Kidney (tissue), 14 donors: ENCODE data around the gene ESD. TPM values are rescaled to one million over a fixed set of nuclear protein-coding genes. Genes with fewer than 3 reads are reported as not detected.

Experiments
- DNase-seq, 5 donors: peaks; one replicate each; pipeline ENCODE4 v3.0.0-alpha.2; 2013 to 2020
- FAIRE-seq: peaks from 2 replicates; lab custom pipeline; 2012; peaks lifted over from hg19 to GRCh38; lab: Jason Lieb, UNC
- H3K27ac ChIP-seq, 2 donors: one replicate each; pipeline ENCODE4 v1.7.0; 2013; ENCODE audit warnings: low read depth in 2 of 2, low read length in 2 of 2, inconsistent platforms in 1 of 2
- H3K27me3 ChIP-seq: one replicate; pipeline ENCODE4 v1.7.1; 2013; ENCODE audit warnings: low read length, inconsistent platforms; ENCODE audit not compliant: control insufficient read depth, insufficient read depth
- H3K36me3 ChIP-seq, 3 donors: one replicate each; pipeline versions ENCODE4 v1.7.0 to v1.7.1; 2013; ENCODE audit warnings: low read length in 3 of 3, control low read depth in 1 of 3, inconsistent platforms in 1 of 3; ENCODE audit not compliant: insufficient read depth in 3 of 3, control insufficient read depth in 2 of 3
- H3K4me1 ChIP-seq, 3 donors: one replicate each; pipeline versions ENCODE4 v1.7.0 to v1.7.1; 2013; ENCODE audit warnings: low read length in 3 of 3, inconsistent platforms in 1 of 3, low read depth in 1 of 3; ENCODE audit not compliant: control insufficient read depth in 2 of 3, insufficient read depth in 2 of 3
- H3K4me3 ChIP-seq, 3 donors: one replicate each; pipeline versions ENCODE4 v1.7.0 to v1.8.1; 2013; ENCODE audit warnings: low read length in 3 of 3, control low read depth in 1 of 3, inconsistent platforms in 1 of 3
- H3K9ac ChIP-seq, 3 donors: one replicate each; pipeline versions ENCODE4 v1.7.0 to v1.7.1; 2013; ENCODE audit warnings: low read length in 3 of 3, control low read depth in 1 of 3, inconsistent platforms in 1 of 3
- H3K9me3 ChIP-seq, 3 donors: one replicate each; pipeline versions ENCODE4 v1.7.0 to v1.7.1; 2013; ENCODE audit warnings: low read length in 3 of 3, control low read depth in 1 of 3, inconsistent platforms in 1 of 3; ENCODE audit not compliant: control insufficient read depth in 2 of 3, insufficient read depth in 1 of 3
- intact Hi-C: fragments of 100-400 bp; cut with DNase I; formaldehyde crosslinking; loops from one replicate; pipeline ENCODE4 v1.11.1; 2022
- polyA plus RNA-seq: library from polyadenylated mRNA; stranded (reverse); fragments of 350-450 nt; fragmentation: Illumina TruSeq; extraction: RNeasy Lipid Tissue Mini Kit (QIAGEN cat#74804); gene quantifications from one replicate; pipeline ENCODE4 v1.2.3, GENCODE V29; 2014; ENCODE audit warnings: low read depth, low replicate concordance; ENCODE audit not compliant: insufficient read depth
- total RNA-seq: library from RNA; stranded (reverse); fragmentation: NEBNext Ultra II Directional; extraction: Animal tissue kit (Norgen Biotek cat#: 25700); gene quantifications from one replicate; pipeline ENCODE4 v1.2.1, GENCODE V29; 2021
- TF ChIP-seq, protein P1 (sequence below): IDR thresholded peaks from 3 replicates; pipeline ENCODE4 v1.5.1; 2012; ENCODE audit warnings: mild to moderate bottlenecking, moderate library complexity, borderline replicate concordance; ENCODE audit not compliant: insufficient read depth; ENCODE audit errors: extremely low read depth
- donor health status: control.
- donor health status: control.
- donor health status: control.
- donor health status: control.
- donor health status: control.
- donor health status: DM: yes; HTN: yes; CAD: no.
- donor health status: Normal renal cell carcinoma (clear cell type).

The ESD gene
- total and polyA plus RNA-seq, 2 donors from 2014 or later, result 98.5 to 179 TPM

DNA sequence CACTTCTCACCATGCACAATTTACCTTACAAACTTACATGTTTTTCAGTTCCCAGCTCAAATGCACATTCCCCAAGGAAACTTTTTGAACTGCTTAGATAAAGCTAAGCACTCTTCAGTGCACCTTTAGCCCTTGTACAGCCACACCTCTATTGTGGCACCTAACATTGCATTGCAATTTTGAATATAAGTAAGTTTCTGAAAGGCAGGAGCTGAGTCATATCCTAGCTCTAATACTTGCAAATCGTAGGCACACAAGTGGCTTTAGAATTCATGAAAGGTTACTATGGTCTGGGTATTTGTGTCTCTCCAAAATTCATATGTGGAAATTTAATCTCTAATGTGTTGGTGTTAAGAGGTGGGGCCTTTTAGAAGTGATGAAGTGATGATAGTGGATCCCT is 4.9 kb upstream of the ESD start:
- Histone ChIP-seq H3K9ac (no peak overlapping the region), H3K27me3 (no peaks in the 10 kb centered on the region), H3K27ac (no peak overlapping the region), H3K9me3 (no peaks in the 10 kb centered on the region), H3K36me3 (no peaks in the 10 kb centered on the region), H3K4me1 (peaks cover 0 to 7% (median 3%) of the 10 kb centered on the region in 3 donors), H3K4me3 (no peak overlapping the region)
- DNase-seq (no peak), FAIRE-seq (no peak)
- TF ChIP-seq, protein P1, sequence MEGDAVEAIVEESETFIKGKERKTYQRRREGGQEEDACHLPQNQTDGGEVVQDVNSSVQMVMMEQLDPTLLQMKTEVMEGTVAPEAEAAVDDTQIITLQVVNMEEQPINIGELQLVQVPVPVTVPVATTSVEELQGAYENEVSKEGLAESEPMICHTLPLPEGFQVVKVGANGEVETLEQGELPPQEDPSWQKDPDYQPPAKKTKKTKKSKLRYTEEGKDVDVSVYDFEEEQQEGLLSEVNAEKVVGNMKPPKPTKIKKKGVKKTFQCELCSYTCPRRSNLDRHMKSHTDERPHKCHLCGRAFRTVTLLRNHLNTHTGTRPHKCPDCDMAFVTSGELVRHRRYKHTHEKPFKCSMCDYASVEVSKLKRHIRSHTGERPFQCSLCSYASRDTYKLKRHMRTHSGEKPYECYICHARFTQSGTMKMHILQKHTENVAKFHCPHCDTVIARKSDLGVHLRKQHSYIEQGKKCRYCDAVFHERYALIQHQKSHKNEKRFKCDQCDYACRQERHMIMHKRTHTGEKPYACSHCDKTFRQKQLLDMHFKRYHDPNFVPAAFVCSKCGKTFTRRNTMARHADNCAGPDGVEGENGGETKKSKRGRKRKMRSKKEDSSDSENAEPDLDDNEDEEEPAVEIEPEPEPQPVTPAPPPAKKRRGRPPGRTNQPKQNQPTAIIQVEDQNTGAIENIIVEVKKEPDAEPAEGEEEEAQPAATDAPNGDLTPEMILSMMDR, result no peak
- intact Hi-C loops, result no loop called here

DNA sequence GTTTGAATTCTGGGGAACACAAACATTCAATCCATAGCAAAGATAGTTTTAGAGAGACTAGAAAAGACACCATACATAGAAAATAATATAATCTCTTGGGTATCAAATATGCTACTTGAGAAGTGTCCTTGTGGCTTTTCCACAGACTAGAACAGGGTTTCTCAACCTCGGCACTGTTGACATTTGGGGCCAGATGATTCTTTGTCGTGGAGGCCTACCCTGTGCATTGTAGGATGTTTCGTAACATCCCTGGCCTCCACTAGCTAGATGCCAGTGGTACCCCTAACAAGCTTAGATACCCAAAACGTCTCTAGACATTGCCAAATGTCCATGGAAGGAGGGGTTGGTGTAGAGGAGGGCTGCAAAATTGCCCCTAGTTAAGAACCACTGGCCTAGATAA is 2.2 kb upstream of the ESD start:
- Histone ChIP-seq H3K27ac (no peak overlapping the region), H3K4me3 (no peak overlapping the region), H3K36me3 (no peaks in the 10 kb centered on the region), H3K9ac (no peak overlapping the region), H3K9me3 (no peaks in the 10 kb centered on the region), H3K4me1 (peaks cover 0 to 14% (median 7%) of the 10 kb centered on the region in 3 donors), H3K27me3 (no peaks in the 10 kb centered on the region)
- DNase-seq (no peak), FAIRE-seq (no peak)
- intact Hi-C loops, result no loop called here
- TF ChIP-seq, protein P1, result no peak

DNA sequence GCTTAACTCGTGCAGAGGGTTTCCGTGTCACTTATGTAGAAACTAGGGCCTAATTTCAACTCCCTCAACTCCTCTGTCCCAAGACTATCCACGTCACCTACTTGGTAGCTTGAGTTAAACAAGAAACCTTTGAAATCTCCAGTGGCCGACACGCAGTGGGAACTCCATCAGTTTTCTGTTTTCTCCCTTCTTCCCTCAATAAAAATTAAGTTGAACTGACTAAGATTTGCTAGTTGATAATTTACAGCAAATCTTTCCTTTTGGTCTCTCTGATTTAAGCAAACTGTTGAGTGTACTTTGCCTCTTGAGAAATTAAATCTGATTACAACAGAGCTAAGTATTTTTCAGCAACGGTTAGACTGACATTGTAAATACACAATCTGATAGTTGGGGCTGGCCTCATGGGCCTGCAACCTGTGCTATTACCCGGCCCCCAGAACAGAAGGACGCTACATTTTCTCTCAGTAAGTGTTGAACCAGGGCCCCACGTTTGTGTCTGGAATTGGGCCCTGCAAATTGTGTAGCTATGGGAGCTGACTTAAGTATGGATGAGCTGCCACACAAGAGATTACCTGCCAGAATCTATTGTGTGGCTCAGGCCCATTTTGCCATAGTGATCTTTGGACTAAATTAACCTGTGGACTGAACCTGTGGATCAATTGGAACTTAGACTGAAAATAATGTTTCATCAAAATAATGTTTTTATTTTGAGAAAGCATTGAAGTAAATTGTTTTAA is 708 bp upstream of the ESD start:
- intact Hi-C loops, result no loop called here
- no peaks in the 10 kb centered on the region for H3K36me3 ChIP-seq
- FAIRE-seq, result no peak

More for the DNA sequence above, 708 bp upstream of the ESD start:
- Histone ChIP-seq H3K4me1 (peaks cover 0 to 14% (median 7%) of the 10 kb centered on the region in 3 donors), H3K27ac (peak overlapping the region; percentile 95 to 97), H3K4me3 (peak overlapping the region; percentile 80 to 90 (median 89)), H3K9ac (peak overlapping the region; percentile 49 to 93 (median 60)), H3K27me3 (no peaks in the 10 kb centered on the region), H3K9me3 (no peaks in the 10 kb centered on the region)
- TF ChIP-seq, protein P1, result no peak
- peak in 1 of 5 donors; percentile 48 for DNase-seq
